Activated naive CD4-positive, alpha-beta T cell treated with anti-CD3 and anti-CD28 coated beads for 36 hours (primary cell): ENCODE results near the gene THOC6. TPM values are rescaled to one million over a fixed set of nuclear protein-coding genes. Genes with fewer than 3 reads are reported as not detected.

Experiments
- CTCF ChIA-PET: fragments of 350-600 bp; sonication (Branson Sonifier 250); formaldehyde crosslinking; loops from one replicate; lab custom pipeline; 2021; ENCODE audit warnings: antibody characterized with exemption; lab: Charles Lee
- DNase-seq: peaks from one replicate; pipeline ENCODE4 v3.0.0-alpha.2; 2020
- H3K27ac Mint-ChIP-seq: one replicate; pipeline ENCODE4 v1.8.0; 2021; ENCODE audit warnings: mild to moderate bottlenecking, mixed read lengths
- H3K27me3 Mint-ChIP-seq: one replicate; pipeline ENCODE4 v1.8.0; 2021; ENCODE audit warnings: low read depth, mixed read lengths
- H3K36me3 Mint-ChIP-seq: one replicate; pipeline ENCODE4 v1.8.0; 2021; ENCODE audit warnings: low read depth, mixed read lengths
- H3K4me1 Mint-ChIP-seq: one replicate; pipeline ENCODE4 v1.8.0; 2021; ENCODE audit warnings: low read depth, mixed read lengths
- H3K4me3 Mint-ChIP-seq: one replicate; pipeline ENCODE4 v1.8.0; 2021; ENCODE audit warnings: mild to moderate bottlenecking, moderate library complexity, mixed read lengths
- H3K9me3 Mint-ChIP-seq: one replicate; pipeline ENCODE4 v1.8.0; 2021; ENCODE audit warnings: mixed read lengths
- intact Hi-C: fragments of 100-400 bp; cut with micrococcal nuclease; formaldehyde crosslinking; loops from one replicate; pipeline ENCODE4 v1.15.1; 2023
- total RNA-seq, 2 experiments: library from RNA; stranded (reverse); gene quantifications; one replicate each; pipeline ENCODE4 v1.2.3, GENCODE V29; 2021

The THOC6 gene
- total RNA-seq, result 10 to 100 TPM; 40.6 to 41.0 TPM

- intact Hi-C loops, result loop anchor here (1.0 to 5.0 kb wide), 9 partner anchors 21 to 977 kb away; partner anchors contain the start of genes CLUAP1, NTHL1, PKMYT1 and SRRM2
- no peaks in the 10 kb centered on the region for H3K9me3 Mint-ChIP-seq
- peak; percentile 98 for DNase-seq
- peaks cover 50% of the 10 kb centered on the region for H3K4me1 Mint-ChIP-seq
- H3K27ac Mint-ChIP-seq, result peak within 1 kb of the TSS; percentile 98
- peak within 1 kb of the TSS; percentile 95 for H3K4me3 Mint-ChIP-seq
- CTCF ChIA-PET, result interaction anchor here (1.1 to 17.7 kb wide), 4 partner anchors 8 to 72 kb away, joined by 3 to 310 read pairs (median 35); partner anchors contain the start of gene CLDN9
- peaks cover 6% of the 10 kb centered on the region for H3K27me3 Mint-ChIP-seq
- H3K36me3 Mint-ChIP-seq, result peaks cover 11% of the 10 kb centered on the region
These were observed at the start of gene THOC6, which contains the start of gene HCFC1R1 for GRCh38 chr16:3023669-3024478. TSS of gene THOC6 (plus strand) at chr16:3024035. CDS start at chr16:3024327, 292 bp downstream. TSS of gene HCFC1R1 (minus strand) at chr16:3023942. CDS start at chr16:3023941, 1 bp downstream.

- DNase-seq, result no peak
- Mint-ChIP-seq H3K4me1 (peaks cover 17% of the 10 kb centered on the region), H3K4me3 (no peak overlapping the region), H3K27ac (no peak overlapping the region), H3K9me3 (no peaks in the 10 kb centered on the region), H3K27me3 (peaks cover 3% of the 10 kb centered on the region), H3K36me3 (peaks cover 48% of the 10 kb centered on the region)
- CTCF ChIA-PET, result interaction anchor here (0.8 to 1.0 kb wide), 2 partner anchors 10 to 46 kb away, joined by 3 to 4 read pairs; partner anchors contain the start of gene TNFRSF12A
- intact Hi-C loops, result no loop called here
These were observed 49.3 kb upstream of the THOC6 start for GRCh38 chr16:2974319-2975056.

GRCh38 chr16:2975161-2975795 is 48.6 kb upstream of the THOC6 start:
- peaks cover 3% of the 10 kb centered on the region for H3K27me3 Mint-ChIP-seq
- no peak overlapping the region for H3K27ac Mint-ChIP-seq
- intact Hi-C loops, result no loop called here
- CTCF ChIA-PET, result interaction anchor here (0.8 kb wide), 1 partner anchor 9 kb away, joined by 3 read pairs; no protein-coding TSS in a partner anchor
- H3K36me3 Mint-ChIP-seq, result peaks cover 52% of the 10 kb centered on the region
- H3K9me3 Mint-ChIP-seq, result no peaks in the 10 kb centered on the region
- no peak for DNase-seq
- peaks cover 17% of the 10 kb centered on the region for H3K4me1 Mint-ChIP-seq
- no peak overlapping the region for H3K4me3 Mint-ChIP-seq

DNA sequence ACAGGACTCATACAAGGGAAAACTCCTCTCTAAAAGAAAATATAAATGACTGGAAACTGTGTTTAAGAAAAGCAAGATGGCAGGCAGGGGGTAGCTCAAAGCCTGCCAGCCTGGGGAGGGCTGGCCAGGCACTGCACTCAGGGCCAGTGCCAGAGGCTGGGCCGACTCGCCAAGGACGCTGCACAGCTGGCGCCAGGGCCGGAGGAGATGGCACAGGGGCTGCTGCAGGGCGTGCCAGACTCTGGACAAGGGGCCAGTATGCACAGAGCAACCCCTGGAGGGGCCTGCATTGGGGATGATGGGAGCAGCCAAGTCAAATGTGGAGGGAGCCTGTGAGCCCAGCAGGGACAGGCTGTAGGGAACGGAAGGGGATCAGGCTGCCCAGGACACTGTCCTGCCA is 47.6 kb upstream of the THOC6 start:
- intact Hi-C loops, result no loop called here
- Mint-ChIP-seq H3K4me1 (peaks cover 11% of the 10 kb centered on the region), H3K27me3 (peaks cover under 1% of the 10 kb centered on the region), H3K4me3 (no peak overlapping the region), H3K9me3 (no peaks in the 10 kb centered on the region), H3K36me3 (peaks cover 45% of the 10 kb centered on the region), H3K27ac (no peak overlapping the region)
- no peak for DNase-seq
- CTCF ChIA-PET, result no interaction called here

DNA sequence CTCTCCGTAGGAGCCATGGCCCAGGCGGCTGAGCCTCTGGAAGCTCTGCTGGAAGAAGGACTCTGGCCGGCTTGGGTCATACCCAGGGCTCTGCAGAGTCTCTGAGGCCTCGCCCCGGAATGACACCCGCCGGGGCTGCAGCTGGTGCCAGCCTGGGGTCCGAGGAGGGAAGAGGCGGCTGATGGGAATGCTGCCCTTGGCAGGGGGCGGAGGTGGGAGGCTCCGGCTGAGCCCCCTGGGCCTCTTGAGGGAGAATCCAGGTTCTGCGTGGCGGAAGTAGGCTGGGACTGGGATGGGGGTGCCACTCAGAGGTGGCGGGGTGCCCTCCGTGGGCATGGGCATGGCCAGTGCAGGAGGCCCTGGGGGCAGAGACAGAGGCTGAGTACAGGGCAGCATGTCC is 47.2 kb upstream of the THOC6 start:
- intact Hi-C loops, result no loop called here
- H3K9me3 Mint-ChIP-seq, result no peaks in the 10 kb centered on the region
- CTCF ChIA-PET, result interaction anchor here (1.0 kb wide), 1 partner anchor 15 kb away, joined by 4 read pairs; no protein-coding TSS in a partner anchor
- H3K27me3 Mint-ChIP-seq, result no peaks in the 10 kb centered on the region
- H3K4me3 Mint-ChIP-seq, result no peak overlapping the region
- H3K27ac Mint-ChIP-seq, result no peak overlapping the region
- DNase-seq, result no peak
- H3K36me3 Mint-ChIP-seq, result peaks cover 45% of the 10 kb centered on the region
- peaks cover 11% of the 10 kb centered on the region for H3K4me1 Mint-ChIP-seq

DNA sequence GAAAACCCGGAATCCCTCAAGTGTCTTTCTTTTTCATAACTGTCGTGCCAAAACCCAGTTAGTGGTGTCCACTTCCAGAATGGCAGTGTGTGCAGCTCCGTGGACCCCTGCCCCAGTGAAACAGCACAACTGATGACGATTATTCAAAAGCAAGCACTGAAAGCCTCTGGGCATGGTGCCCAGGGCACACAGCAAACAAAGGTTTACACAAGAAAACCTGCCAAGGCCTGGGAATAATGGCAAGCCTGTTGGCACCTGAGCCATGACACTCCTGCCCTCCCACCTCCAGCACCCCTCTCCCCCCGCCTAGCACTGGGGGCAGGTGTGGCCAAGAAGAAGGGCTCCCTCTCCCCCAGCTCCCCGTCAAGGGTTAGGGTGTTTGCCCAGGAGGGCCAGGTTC is 46.4 kb upstream of the THOC6 start:
- peaks cover 37% of the 10 kb centered on the region for H3K36me3 Mint-ChIP-seq

GRCh38 chr16:2979669-2980226 is 44.1 kb upstream of the THOC6 start:
- Mint-ChIP-seq H3K27ac (peak overlapping the region; percentile 64), H3K36me3 (peaks cover 32% of the 10 kb centered on the region), H3K27me3 (no peaks in the 10 kb centered on the region), H3K9me3 (no peaks in the 10 kb centered on the region), H3K4me3 (peak overlapping the region; percentile 81), H3K4me1 (peaks cover 14% of the 10 kb centered on the region)
- CTCF ChIA-PET, result interaction anchor here (0.6 to 2.1 kb wide), 2 partner anchors 16 to 17 kb away, joined by 3 to 12 read pairs; partner anchors contain the start of gene KREMEN2
- intact Hi-C loops, result loop anchor here (1.0 to 2.0 kb wide), 3 partner anchors 9 to 43 kb away; partner anchors contain the start of genes HCFC1R1 and KREMEN2
- DNase-seq, result peak; percentile 55

More for the DNA sequence above, 46.4 kb upstream of the THOC6 start:
- no peak for DNase-seq
- H3K9me3 Mint-ChIP-seq, result no peaks in the 10 kb centered on the region
- intact Hi-C loops, result no loop called here
- no peak overlapping the region for H3K4me3 Mint-ChIP-seq
- no peaks in the 10 kb centered on the region for H3K27me3 Mint-ChIP-seq
- no peak overlapping the region for H3K27ac Mint-ChIP-seq
- CTCF ChIA-PET, result interaction anchor here (1.0 to 1.2 kb wide), 2 partner anchors 15 to 54 kb away, joined by 4 read pairs; no protein-coding TSS in a partner anchor
- H3K4me1 Mint-ChIP-seq, result peaks cover 8% of the 10 kb centered on the region

GRCh38 chr16:2980227-2981176 is 43.3 kb upstream of the THOC6 start, which contains the start of gene PKMYT1:
TSS of gene PKMYT1 (minus strand) at chr16:2980446. CDS start at chr16:2979657, 789 bp downstream.
- Mint-ChIP-seq H3K4me1 (peaks cover 14% of the 10 kb centered on the region), H3K4me3 (peak within 1 kb of the TSS; percentile 81), H3K9me3 (no peaks in the 10 kb centered on the region), H3K27ac (peak within 1 kb of the TSS; percentile 84), H3K27me3 (no peaks in the 10 kb centered on the region), H3K36me3 (peaks cover 29% of the 10 kb centered on the region)
- intact Hi-C loops, result loop anchor here (1.0 to 2.0 kb wide), 3 partner anchors 10 to 42 kb away; partner anchors contain the start of genes HCFC1R1 and KREMEN2
- CTCF ChIA-PET, result interaction anchor here (0.6 to 2.5 kb wide), 8 partner anchors 9 to 847 kb away, joined by 3 to 12 read pairs (median 4); no protein-coding TSS in a partner anchor
- peak; percentile 95 for DNase-seq

DNA sequence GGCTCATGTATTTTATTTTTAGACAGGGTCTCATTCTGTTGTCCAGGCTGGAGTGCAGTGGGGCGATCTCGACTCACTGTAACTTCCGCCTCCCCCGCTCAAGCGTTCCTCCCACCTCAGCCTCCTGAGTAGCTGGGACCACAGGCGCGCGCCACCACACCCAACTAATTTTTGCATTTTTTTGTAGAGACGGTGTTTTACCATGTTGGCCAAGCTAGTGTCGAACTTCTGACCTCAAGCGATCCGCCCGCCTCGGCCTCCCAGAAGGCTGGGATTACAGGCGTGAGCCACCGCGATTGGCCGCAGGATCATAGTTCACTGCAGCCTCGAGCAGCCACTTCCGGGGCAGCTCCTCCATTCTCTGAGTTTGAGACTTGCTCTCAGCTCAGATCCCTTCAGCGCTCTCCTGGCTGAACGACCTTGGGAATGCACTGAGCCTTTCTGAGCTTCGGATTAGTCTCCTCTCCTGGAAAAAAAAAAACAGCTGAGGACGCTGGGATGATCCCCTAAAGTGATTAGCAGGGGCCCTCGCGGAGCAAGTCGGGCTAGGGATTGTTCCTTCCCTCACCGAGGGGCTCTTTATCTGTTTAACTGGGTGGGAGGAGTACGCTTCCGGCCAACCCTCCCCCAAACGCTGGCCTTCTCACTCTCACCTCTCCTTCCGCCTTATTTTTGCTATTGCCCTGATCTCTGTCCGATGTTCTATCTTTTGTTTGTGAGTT is 42.5 kb upstream of the THOC6 start:
- H3K4me3 Mint-ChIP-seq, result peak overlapping the region; percentile 81
- no peaks in the 10 kb centered on the region for H3K27me3 Mint-ChIP-seq
- CTCF ChIA-PET, result interaction anchor here (0.8 to 2.5 kb wide), 5 partner anchors 9 to 149 kb away, joined by 3 to 12 read pairs (median 5); no protein-coding TSS in a partner anchor
- DNase-seq, result no peak
- H3K36me3 Mint-ChIP-seq, result peaks cover 23% of the 10 kb centered on the region
- H3K9me3 Mint-ChIP-seq, result no peaks in the 10 kb centered on the region
- peaks cover 14% of the 10 kb centered on the region for H3K4me1 Mint-ChIP-seq
- intact Hi-C loops, result loop anchor here (2.0 kb wide), 2 partner anchors 17 to 41 kb away; partner anchors contain the start of genes HCFC1R1 and KREMEN2
- H3K27ac Mint-ChIP-seq, result peak overlapping the region; percentile 84

GRCh38 chr16:2981899-2982250 is 42.0 kb upstream of the THOC6 start:
- Mint-ChIP-seq H3K36me3 (peaks cover 21% of the 10 kb centered on the region), H3K4me3 (peak overlapping the region; percentile 81), H3K27me3 (no peaks in the 10 kb centered on the region), H3K27ac (no peak overlapping the region), H3K4me1 (peaks cover 14% of the 10 kb centered on the region), H3K9me3 (no peaks in the 10 kb centered on the region)
- intact Hi-C loops, result loop anchor here (2.0 kb wide), 3 partner anchors 17 to 77 kb away; partner anchors contain the start of genes HCFC1R1 and KREMEN2
- CTCF ChIA-PET, result interaction anchor here (1.1 to 2.5 kb wide), 4 partner anchors 10 to 148 kb away, joined by 3 to 9 read pairs (median 4); no protein-coding TSS in a partner anchor
- DNase-seq, result no peak
